K562 (cell line): Measurements from ENCODE around the gene SKIC2. TPM values are rescaled to one million over a fixed set of nuclear protein-coding genes. Genes with fewer than 3 reads are reported as not detected.

Source experiments
- CCAR2 ChIP-seq: fragments of 200-400 bp; formaldehyde crosslinking; IDR thresholded peaks from 2 replicates; pipeline ENCODE4 v1.6.1; 2017; ENCODE audit warnings: mild to moderate bottlenecking, low read depth, low read length
- KAT2B ChIP-seq: IDR thresholded peaks from one replicate; pipeline ENCODE4 v1.6.1; 2012; ENCODE audit warnings: low read depth, mild to moderate bottlenecking, control low read depth, inconsistent platforms, low read length, moderate library complexity
- KDM1A ChIP-seq, 2 experiments: fragments of 450-650 bp; IDR thresholded peaks; 2 replicates each; pipeline ENCODE4 v1.6.1; 2016; ENCODE audit warnings: mild to moderate bottlenecking in 2 of 2
- LEF1 ChIP-seq: fragments of 450-650 bp; IDR thresholded peaks from 2 replicates; pipeline ENCODE4 v1.6.1; 2016; ENCODE audit warnings: mild to moderate bottlenecking
- MIER1 ChIP-seq: fragments of 450-650 bp; IDR thresholded peaks from 2 replicates; pipeline ENCODE4 v1.6.1; 2016; ENCODE audit warnings: antibody characterized with exemption, mild to moderate bottlenecking, low read depth
- PRMT5 ChIP-seq: sonication (generic); formaldehyde crosslinking; IDR thresholded peaks from 2 replicates; pipeline ENCODE4 v1.5.0; 2020; ENCODE audit warnings: missing genetic modification reagents
- RAD51 ChIP-seq: fragments of 450-650 bp; IDR thresholded peaks from 2 replicates; pipeline ENCODE4 v1.7.1; 2016; ENCODE audit warnings: low read depth, mild to moderate bottlenecking, borderline replicate concordance
- SIRT6 ChIP-seq: IDR thresholded peaks from one replicate; pipeline ENCODE4 v1.6.1; 2012; ENCODE audit warnings: low read depth, mild to moderate bottlenecking, control low read depth, inconsistent platforms, low read length, moderate library complexity
- ZNF174 ChIP-seq: fragments of 250-450 bp; sonication (Bioruptor Pico); IDR thresholded peaks from 2 replicates; pipeline ENCODE4 v1.4.0; 2020; ENCODE audit warnings: mild to moderate bottlenecking
- ZNF785 ChIP-seq: fragments of 250-450 bp; sonication (Bioruptor Pico); IDR thresholded peaks from 2 replicates; pipeline ENCODE4 v1.4.0; 2020; ENCODE audit warnings: mild to moderate bottlenecking
- polyA plus RNA-seq, 8 experiments: library from polyadenylated mRNA; depleted of rRNA in 4 of 8; stranded (reverse) in 5 of 8; unstranded in 3 of 8; fragments of >200 nt; fragmentation: Nextera tagmentation in 2 of 8; fragmentation: Illumina TruSeq in 1 of 8; extraction: Ambion mirVana in 2 of 8; extraction: Trizol in 1 of 8; gene quantifications; 2 replicates each; pipeline versions ENCODE4 v1.2.1 to v1.2.3, GENCODE V29; 2011 to 2014; ENCODE audit warnings: inconsistent platforms in 1 of 8, missing spikeins in 1 of 8
- total RNA-seq, 7 experiments: library from RNA; depleted of rRNA in 6 of 7; stranded (reverse); fragments of >200 nt in 6 of 7; fragmentation: Illumina TruSeq in 2 of 7; extraction: Trizol in 2 of 7; gene quantifications; 2 replicates each; pipeline versions ENCODE4 v1.2.1 to v1.2.3, GENCODE V29; 2011 to 2021; ENCODE audit warnings: low replicate concordance in 1 of 7
- TF ChIP-seq, protein P1 (sequence below): fragments of 450-650 bp; IDR thresholded peaks from 2 replicates; pipeline ENCODE4 v1.6.1; 2016; ENCODE audit warnings: low read depth
- TF ChIP-seq, protein P2 (sequence below): fragments of 450-650 bp; IDR thresholded peaks from 2 replicates; pipeline ENCODE4 v1.6.1; 2017; ENCODE audit warnings: antibody characterized with exemption
- TF ChIP-seq, protein P3 (sequence below): sonication (generic); formaldehyde crosslinking; IDR thresholded peaks from 2 replicates; pipeline ENCODE4 v1.8.0; 2022; ENCODE audit warnings: missing genetic modification reagents, mild to moderate bottlenecking, moderate library complexity, borderline replicate concordance

The SKIC2 gene
- total and polyA plus RNA-seq, 9 of the 15 experiments (the other 6 are each of a cell fraction or from before 2014, with no cell fraction given): 3.3 to 94.6 (median 38.8) TPM

DNA sequence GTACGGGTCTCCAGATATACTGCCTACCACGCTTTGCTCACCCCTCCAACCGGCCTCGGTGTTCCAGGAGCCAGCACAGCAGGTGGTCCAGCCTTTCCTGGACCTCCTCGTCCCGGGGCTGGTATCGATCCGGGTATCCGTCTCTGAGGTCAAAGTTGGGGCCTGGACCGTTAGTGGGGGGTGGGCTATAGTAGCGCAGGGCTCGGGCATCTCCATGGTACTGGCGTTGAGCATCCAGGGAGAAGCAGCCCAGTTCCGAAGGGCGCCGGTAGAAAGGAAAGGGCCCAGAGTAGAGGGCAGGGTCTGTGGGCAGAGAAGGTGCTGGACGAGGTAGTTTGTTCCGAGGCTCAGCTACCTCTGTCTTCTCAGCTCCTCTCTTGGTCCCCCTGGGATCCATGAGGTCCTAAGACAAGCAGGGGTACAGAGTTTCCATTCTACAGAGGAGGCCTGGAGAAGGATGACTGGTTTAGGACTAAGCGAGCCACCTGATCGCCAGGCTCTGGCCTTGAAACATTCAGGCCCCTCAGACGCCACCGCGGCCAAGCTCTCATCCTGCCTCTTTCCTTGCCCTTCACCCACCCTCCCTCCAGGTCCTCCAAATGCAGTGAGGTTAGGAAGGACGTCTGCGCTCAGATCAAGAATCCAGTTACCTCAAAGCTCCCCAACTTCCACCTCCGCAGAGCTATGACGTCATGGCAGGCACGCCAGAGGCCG is 12.5 kb downstream of the SKIC2 start (continued):
- TF ChIP-seq, protein P1, sequence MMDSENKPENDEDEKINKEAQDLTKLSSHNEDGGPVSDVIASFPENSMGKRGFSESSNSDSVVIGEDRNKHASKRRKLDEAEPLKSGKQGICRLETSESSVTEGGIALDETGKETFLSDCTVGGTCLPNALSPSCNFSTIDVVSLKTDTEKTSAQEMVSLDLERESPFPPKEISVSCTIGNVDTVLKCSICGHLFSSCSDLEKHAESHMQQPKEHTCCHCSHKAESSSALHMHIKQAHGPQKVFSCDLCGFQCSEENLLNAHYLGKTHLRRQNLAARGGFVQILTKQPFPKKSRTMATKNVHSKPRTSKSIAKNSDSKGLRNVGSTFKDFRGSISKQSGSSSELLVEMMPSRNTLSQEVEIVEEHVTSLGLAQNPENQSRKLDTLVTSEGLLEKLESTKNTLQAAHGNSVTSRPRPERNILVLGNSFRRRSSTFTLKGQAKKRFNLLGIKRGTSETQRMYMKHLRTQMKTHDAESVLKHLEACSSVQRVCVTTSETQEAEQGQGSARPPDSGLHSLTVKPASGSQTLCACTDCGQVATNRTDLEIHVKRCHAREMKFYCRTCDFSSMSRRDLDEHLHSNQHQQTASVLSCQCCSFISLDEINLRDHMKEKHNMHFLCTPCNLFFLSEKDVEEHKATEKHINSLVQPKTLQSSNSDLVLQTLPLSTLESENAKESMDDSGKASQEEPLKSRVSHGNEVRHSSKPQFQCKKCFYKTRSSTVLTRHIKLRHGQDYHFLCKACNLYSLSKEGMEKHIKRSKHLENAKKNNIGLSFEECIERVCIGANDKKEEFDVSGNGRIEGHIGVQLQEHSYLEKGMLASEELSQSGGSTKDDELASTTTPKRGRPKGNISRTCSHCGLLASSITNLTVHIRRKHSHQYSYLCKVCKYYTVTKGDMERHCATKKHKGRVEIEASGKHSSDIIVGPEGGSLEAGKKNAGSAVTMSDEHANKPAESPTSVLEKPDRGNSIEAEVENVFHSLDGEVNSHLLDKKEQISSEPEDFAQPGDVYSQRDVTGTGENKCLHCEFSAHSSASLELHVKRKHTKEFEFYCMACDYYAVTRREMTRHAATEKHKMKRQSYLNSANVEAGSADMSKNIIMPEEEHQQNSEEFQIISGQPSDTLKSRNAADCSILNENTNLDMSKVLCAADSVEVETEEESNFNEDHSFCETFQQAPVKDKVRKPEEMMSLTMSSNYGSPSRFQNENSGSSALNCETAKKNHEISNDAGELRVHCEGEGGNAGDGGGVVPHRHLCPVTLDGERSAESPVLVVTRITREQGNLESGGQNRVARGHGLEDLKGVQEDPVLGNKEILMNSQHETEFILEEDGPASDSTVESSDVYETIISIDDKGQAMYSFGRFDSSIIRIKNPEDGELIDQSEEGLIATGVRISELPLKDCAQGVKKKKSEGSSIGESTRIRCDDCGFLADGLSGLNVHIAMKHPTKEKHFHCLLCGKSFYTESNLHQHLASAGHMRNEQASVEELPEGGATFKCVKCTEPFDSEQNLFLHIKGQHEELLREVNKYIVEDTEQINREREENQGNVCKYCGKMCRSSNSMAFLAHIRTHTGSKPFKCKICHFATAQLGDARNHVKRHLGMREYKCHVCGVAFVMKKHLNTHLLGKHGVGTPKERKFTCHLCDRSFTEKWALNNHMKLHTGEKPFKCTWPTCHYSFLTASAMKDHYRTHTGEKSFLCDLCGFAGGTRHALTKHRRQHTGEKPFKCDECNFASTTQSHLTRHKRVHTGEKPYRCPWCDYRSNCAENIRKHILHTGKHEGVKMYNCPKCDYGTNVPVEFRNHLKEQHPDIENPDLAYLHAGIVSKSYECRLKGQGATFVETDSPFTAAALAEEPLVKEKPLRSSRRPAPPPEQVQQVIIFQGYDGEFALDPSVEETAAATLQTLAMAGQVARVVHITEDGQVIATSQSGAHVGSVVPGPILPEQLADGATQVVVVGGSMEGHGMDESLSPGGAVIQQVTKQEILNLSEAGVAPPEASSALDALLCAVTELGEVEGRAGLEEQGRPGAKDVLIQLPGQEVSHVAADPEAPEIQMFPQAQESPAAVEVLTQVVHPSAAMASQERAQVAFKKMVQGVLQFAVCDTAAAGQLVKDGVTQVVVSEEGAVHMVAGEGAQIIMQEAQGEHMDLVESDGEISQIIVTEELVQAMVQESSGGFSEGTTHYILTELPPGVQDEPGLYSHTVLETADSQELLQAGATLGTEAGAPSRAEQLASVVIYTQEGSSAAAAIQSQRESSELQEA: no peak
- TF ChIP-seq RAD51 (peak; percentile 27; the same call in 1 of the 2 replicates), SIRT6 (no peak), ZNF174 (CRISPR knock-in tag) (no peak), LEF1 (no peak), PRMT5 (no peak), KAT2B (no peak), ZNF785 (CRISPR knock-in tag) (peak; percentile 20; the same call in 1 of the 2 replicates), CCAR2 (no peak), KDM1A (IDR thresholded peaks at IDR 0.05) (peak in 1 of 2 experiments; percentile 89; a peak in 1 of 4 replicates), MIER1 (no peak)
- TF ChIP-seq, protein P2, sequence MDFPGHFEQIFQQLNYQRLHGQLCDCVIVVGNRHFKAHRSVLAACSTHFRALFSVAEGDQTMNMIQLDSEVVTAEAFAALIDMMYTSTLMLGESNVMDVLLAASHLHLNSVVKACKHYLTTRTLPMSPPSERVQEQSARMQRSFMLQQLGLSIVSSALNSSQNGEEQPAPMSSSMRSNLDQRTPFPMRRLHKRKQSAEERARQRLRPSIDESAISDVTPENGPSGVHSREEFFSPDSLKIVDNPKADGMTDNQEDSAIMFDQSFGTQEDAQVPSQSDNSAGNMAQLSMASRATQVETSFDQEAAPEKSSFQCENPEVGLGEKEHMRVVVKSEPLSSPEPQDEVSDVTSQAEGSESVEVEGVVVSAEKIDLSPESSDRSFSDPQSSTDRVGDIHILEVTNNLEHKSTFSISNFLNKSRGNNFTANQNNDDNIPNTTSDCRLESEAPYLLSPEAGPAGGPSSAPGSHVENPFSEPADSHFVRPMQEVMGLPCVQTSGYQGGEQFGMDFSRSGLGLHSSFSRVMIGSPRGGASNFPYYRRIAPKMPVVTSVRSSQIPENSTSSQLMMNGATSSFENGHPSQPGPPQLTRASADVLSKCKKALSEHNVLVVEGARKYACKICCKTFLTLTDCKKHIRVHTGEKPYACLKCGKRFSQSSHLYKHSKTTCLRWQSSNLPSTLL: no peak
- TF ChIP-seq, protein P3, sequence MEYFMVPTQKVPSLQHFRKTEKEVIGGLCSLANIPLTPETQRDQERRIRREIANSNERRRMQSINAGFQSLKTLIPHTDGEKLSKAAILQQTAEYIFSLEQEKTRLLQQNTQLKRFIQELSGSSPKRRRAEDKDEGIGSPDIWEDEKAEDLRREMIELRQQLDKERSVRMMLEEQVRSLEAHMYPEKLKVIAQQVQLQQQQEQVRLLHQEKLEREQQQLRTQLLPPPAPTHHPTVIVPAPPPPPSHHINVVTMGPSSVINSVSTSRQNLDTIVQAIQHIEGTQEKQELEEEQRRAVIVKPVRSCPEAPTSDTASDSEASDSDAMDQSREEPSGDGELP (CRISPR knock-in tag): no peak
